HEK293 (cell line): Measurements from ENCODE around the gene SHMT2.

Experiments used
- CTCF ChIA-PET: fragments of 350-600 bp; formaldehyde crosslinking; extraction: SDS; loops from one replicate; lab custom pipeline; 2021; ENCODE audit warnings: antibody characterized with exemption; lab: Yijun Ruan, JAX
- POLR2A ChIA-PET: fragments of 300-600 bp; formaldehyde crosslinking; extraction: SDS; loops from one replicate; lab custom pipeline; 2020; ENCODE audit warnings: antibody characterized with exemption, inconsistent platforms; lab: Yijun Ruan, JAX
- H3K27ac ChIP-seq: fragments of 200-500 bp; sonication (Bioruptor generic); 2 replicates; pipeline ENCODE4 v1.5.1; 2014; ENCODE audit warnings: low read depth, low read length, control low read depth, inconsistent platforms; ENCODE audit errors: extremely low read depth
- H3K36me3 ChIP-seq, 2 experiments: fragments of 200-500 bp in 1 of 2; sonication (Bioruptor generic) in 1 of 2; 1 replicate in 1 of 2; 2 replicates in 1 of 2; pipeline ENCODE4 v1.5.1; 2014 to 2017; ENCODE audit warnings: inconsistent platforms in 2 of 2, low read length in 2 of 2; ENCODE audit not compliant: control insufficient read depth in 2 of 2, insufficient read depth in 1 of 2
- H3K4me1 ChIP-seq: fragments of 200-500 bp; sonication (Bioruptor generic); 2 replicates; pipeline ENCODE4 v1.5.1; 2014; ENCODE audit warnings: mild to moderate bottlenecking, low read length, inconsistent platforms; ENCODE audit not compliant: control insufficient read depth, insufficient read depth
- H3K4me3 ChIP-seq: 2 replicates; pipeline ENCODE4 v1.5.1; 2011; ENCODE audit warnings: low read depth, mild to moderate bottlenecking, control low read depth, low read length, moderate library complexity
- H3K9me3 ChIP-seq: fragments of 200-500 bp; sonication (Bioruptor generic); 2 replicates; pipeline ENCODE4 v1.5.1; 2014; ENCODE audit warnings: low read depth, low read length, inconsistent platforms; ENCODE audit not compliant: control insufficient read depth, insufficient read depth
- YY2 ChIP-seq: fragments of 450-650 bp; formaldehyde crosslinking; IDR thresholded peaks from 2 replicates; pipeline ENCODE4 v1.5.1; 2016; ENCODE audit warnings: missing biosample characterization, missing genetic modification characterization
- ZBTB1 ChIP-seq: fragments of 450-650 bp; formaldehyde crosslinking; IDR thresholded peaks from 2 replicates; pipeline ENCODE4 v1.5.1; 2016; ENCODE audit warnings: missing biosample characterization, missing genetic modification characterization
- ZNF366 ChIP-seq: fragments of 450-650 bp; formaldehyde crosslinking; conservative IDR thresholded peaks from 2 replicates; pipeline ENCODE4 v1.5.1; 2016; ENCODE audit warnings: missing biosample characterization, missing genetic modification characterization
- ZNF48 ChIP-seq: fragments of 450-650 bp; formaldehyde crosslinking; IDR thresholded peaks from 2 replicates; pipeline ENCODE4 v1.5.1; 2016; ENCODE audit warnings: missing biosample characterization, missing genetic modification characterization
- ZNF514 ChIP-seq: fragments of 450-650 bp; formaldehyde crosslinking; IDR thresholded peaks from 2 replicates; pipeline ENCODE4 v1.5.1; 2016; ENCODE audit warnings: missing biosample characterization, missing genetic modification characterization
- ZNF521 ChIP-seq: fragments of 450-650 bp; formaldehyde crosslinking; IDR thresholded peaks from 2 replicates; pipeline ENCODE4 v1.5.1; 2017; ENCODE audit warnings: missing biosample characterization, mild to moderate bottlenecking, missing genetic modification characterization
- ZNF660 ChIP-seq: fragments of 450-650 bp; IDR thresholded peaks from 2 replicates; pipeline ENCODE4 v1.5.1; 2018; ENCODE audit warnings: missing biosample characterization, mild to moderate bottlenecking, missing genetic modification characterization
- ZNF76 ChIP-seq: fragments of 450-650 bp; formaldehyde crosslinking; IDR thresholded peaks from 2 replicates; pipeline ENCODE4; 2016; ENCODE audit warnings: low read depth, missing biosample characterization, missing genetic modification characterization, borderline replicate concordance
- ZNF776 ChIP-seq: fragments of 450-650 bp; formaldehyde crosslinking; IDR thresholded peaks from 2 replicates; pipeline ENCODE4 v1.5.0; 2017; ENCODE audit warnings: missing biosample characterization, missing genetic modification characterization, borderline replicate concordance
- ZNF792 ChIP-seq: fragments of 450-650 bp; formaldehyde crosslinking; IDR thresholded peaks from 2 replicates; pipeline ENCODE4 v1.5.1; 2016; ENCODE audit warnings: missing biosample characterization, missing genetic modification characterization
- ZXDB ChIP-seq: fragments of 450-650 bp; formaldehyde crosslinking; IDR thresholded peaks from 2 replicates; pipeline ENCODE4 v1.5.1; 2016; ENCODE audit warnings: missing biosample characterization, missing genetic modification characterization
- TF ChIP-seq, protein P1 (sequence below): fragments of 450-650 bp; formaldehyde crosslinking; IDR thresholded peaks from 2 replicates; pipeline ENCODE4 v1.5.1; 2016; ENCODE audit warnings: missing biosample characterization, missing genetic modification characterization
- TF ChIP-seq, protein P2 (sequence below): fragments of 450-650 bp; formaldehyde crosslinking; IDR thresholded peaks from 2 replicates; pipeline ENCODE4 v1.5.1; 2016; ENCODE audit warnings: missing biosample characterization, missing genetic modification characterization
- TF ChIP-seq, protein P3 (sequence below): fragments of 450-650 bp; formaldehyde crosslinking; IDR thresholded peaks from 2 replicates; pipeline ENCODE4 v1.5.1; 2016; ENCODE audit warnings: missing biosample characterization, missing genetic modification characterization, borderline replicate concordance
- TF ChIP-seq, protein P4 (sequence below): fragments of 450-650 bp; formaldehyde crosslinking; IDR thresholded peaks from 2 replicates; pipeline ENCODE4 v1.5.1; 2016; ENCODE audit warnings: missing biosample characterization, missing genetic modification characterization

SHMT2 gene

DNA sequence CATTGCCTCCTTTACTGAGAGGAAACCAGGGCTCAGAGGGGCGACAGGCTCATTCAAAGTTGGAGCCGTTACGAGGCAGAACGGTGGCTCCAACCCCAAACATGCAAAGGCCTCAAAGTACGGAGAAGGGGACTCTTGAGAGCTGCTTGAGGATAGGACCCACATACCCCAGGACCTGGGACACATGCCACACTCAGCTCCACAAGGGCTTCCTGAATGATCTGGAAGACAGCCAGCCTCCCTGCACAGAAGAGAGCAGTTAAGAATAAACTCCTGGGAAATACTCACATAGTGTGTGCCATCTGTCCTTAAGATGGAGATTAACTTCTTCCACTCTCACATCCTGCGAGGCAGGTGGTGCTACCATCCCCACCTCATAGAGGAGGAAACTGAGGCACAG lies 39.5 kb upstream of the SHMT2 start:
- TF ChIP-seq, protein P1, sequence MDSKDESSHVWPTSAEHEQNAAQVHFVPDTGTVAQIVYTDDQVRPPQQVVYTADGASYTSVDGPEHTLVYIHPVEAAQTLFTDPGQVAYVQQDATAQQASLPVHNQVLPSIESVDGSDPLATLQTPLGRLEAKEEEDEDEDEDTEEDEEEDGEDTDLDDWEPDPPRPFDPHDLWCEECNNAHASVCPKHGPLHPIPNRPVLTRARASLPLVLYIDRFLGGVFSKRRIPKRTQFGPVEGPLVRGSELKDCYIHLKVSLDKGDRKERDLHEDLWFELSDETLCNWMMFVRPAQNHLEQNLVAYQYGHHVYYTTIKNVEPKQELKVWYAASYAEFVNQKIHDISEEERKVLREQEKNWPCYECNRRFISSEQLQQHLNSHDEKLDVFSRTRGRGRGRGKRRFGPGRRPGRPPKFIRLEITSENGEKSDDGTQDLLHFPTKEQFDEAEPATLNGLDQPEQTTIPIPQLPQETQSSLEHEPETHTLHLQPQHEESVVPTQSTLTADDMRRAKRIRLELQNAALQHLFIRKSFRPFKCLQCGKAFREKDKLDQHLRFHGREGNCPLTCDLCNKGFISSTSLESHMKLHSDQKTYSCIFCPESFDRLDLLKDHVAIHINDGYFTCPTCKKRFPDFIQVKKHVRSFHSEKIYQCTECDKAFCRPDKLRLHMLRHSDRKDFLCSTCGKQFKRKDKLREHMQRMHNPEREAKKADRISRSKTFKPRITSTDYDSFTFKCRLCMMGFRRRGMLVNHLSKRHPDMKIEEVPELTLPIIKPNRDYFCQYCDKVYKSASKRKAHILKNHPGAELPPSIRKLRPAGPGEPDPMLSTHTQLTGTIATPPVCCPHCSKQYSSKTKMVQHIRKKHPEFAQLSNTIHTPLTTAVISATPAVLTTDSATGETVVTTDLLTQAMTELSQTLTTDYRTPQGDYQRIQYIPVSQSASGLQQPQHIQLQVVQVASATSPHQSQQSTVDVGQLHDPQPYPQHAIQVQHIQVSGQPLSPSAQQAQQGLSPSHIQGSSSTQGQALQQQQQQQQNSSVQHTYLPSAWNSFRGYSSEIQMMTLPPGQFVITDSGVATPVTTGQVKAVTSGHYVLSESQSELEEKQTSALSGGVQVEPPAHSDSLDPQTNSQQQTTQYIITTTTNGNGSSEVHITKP (tag by site-specific recombination): no peak
- TF ChIP-seq ZNF514 (no peak), YY2 (tag by site-specific recombination) (no peak), ZNF521 (no peak), ZNF76 (no peak), ZNF366 (tag by site-specific recombination) (no peak), ZNF776 (tag by site-specific recombination) (no peak), ZBTB1 (no peak), ZNF660 (no peak), ZNF48 (tag by site-specific recombination) (no peak), ZNF792 (tag by site-specific recombination) (no peak)
- TF ChIP-seq, protein P2, sequence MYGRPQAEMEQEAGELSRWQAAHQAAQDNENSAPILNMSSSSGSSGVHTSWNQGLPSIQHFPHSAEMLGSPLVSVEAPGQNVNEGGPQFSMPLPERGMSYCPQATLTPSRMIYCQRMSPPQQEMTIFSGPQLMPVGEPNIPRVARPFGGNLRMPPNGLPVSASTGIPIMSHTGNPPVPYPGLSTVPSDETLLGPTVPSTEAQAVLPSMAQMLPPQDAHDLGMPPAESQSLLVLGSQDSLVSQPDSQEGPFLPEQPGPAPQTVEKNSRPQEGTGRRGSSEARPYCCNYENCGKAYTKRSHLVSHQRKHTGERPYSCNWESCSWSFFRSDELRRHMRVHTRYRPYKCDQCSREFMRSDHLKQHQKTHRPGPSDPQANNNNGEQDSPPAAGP (tag by site-specific recombination): no peak
- TF ChIP-seq, protein P3, sequence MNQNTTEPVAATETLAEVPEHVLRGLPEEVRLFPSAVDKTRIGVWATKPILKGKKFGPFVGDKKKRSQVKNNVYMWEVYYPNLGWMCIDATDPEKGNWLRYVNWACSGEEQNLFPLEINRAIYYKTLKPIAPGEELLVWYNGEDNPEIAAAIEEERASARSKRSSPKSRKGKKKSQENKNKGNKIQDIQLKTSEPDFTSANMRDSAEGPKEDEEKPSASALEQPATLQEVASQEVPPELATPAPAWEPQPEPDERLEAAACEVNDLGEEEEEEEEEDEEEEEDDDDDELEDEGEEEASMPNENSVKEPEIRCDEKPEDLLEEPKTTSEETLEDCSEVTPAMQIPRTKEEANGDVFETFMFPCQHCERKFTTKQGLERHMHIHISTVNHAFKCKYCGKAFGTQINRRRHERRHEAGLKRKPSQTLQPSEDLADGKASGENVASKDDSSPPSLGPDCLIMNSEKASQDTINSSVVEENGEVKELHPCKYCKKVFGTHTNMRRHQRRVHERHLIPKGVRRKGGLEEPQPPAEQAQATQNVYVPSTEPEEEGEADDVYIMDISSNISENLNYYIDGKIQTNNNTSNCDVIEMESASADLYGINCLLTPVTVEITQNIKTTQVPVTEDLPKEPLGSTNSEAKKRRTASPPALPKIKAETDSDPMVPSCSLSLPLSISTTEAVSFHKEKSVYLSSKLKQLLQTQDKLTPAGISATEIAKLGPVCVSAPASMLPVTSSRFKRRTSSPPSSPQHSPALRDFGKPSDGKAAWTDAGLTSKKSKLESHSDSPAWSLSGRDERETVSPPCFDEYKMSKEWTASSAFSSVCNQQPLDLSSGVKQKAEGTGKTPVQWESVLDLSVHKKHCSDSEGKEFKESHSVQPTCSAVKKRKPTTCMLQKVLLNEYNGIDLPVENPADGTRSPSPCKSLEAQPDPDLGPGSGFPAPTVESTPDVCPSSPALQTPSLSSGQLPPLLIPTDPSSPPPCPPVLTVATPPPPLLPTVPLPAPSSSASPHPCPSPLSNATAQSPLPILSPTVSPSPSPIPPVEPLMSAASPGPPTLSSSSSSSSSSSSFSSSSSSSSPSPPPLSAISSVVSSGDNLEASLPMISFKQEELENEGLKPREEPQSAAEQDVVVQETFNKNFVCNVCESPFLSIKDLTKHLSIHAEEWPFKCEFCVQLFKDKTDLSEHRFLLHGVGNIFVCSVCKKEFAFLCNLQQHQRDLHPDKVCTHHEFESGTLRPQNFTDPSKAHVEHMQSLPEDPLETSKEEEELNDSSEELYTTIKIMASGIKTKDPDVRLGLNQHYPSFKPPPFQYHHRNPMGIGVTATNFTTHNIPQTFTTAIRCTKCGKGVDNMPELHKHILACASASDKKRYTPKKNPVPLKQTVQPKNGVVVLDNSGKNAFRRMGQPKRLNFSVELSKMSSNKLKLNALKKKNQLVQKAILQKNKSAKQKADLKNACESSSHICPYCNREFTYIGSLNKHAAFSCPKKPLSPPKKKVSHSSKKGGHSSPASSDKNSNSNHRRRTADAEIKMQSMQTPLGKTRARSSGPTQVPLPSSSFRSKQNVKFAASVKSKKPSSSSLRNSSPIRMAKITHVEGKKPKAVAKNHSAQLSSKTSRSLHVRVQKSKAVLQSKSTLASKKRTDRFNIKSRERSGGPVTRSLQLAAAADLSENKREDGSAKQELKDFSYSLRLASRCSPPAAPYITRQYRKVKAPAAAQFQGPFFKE (tag by site-specific recombination): no peak
- Histone ChIP-seq H3K36me3 (peaks cover 9 to 100% of the 10 kb centered on the region in 2 experiments; a peak in 2 of 3 replicates), H3K27ac (no peak overlapping the region), H3K9me3 (no peaks in the 10 kb centered on the region), H3K4me1 (no peaks in the 10 kb centered on the region), H3K4me3 (no peak overlapping the region)
- ChIA-PET POLR2A (no interaction called here), CTCF (interaction anchor here (0.6 to 10.4 kb wide), 3 partner anchors 18 to 182 kb away, joined by 3 to 120 read pairs (median 3); no protein-coding TSS in a partner anchor)

DNA sequence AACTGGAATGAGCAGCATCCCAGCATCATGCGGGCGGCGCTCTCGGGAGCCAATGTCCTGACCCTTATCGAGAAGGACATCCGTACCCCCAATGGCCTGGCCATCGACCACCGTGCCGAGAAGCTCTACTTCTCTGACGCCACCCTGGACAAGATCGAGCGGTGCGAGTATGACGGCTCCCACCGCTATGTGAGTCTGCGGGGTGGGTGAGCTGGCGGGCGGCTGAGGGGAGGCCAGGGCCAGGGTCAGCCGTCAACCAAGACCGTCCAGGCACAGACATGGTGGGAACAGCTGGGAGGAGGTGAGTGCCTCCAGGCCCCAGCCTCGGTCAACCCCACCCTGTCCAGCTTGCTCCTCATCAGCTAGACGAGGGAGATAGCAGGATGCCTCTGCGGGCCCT lies 38.7 kb upstream of the SHMT2 start:
- H3K36me3 ChIP-seq: peaks cover 9 to 100% of the 10 kb centered on the region in 2 experiments; a peak in 2 of 3 replicates
- ChIA-PET CTCF (interaction anchor here (0.5 to 1.3 kb wide), 3 partner anchors 52 to 78 kb away, joined by 3 to 6 read pairs (median 3); no protein-coding TSS in a partner anchor), POLR2A (no interaction called here)
- H3K9me3 ChIP-seq: no peaks in the 10 kb centered on the region
- H3K4me1 ChIP-seq: no peaks in the 10 kb centered on the region
- no peak overlapping the region for H3K27ac ChIP-seq
- no peak for TF ChIP-seq ZNF521
- no peak for TF ChIP-seq ZXDB
- TF ChIP-seq, protein P4, sequence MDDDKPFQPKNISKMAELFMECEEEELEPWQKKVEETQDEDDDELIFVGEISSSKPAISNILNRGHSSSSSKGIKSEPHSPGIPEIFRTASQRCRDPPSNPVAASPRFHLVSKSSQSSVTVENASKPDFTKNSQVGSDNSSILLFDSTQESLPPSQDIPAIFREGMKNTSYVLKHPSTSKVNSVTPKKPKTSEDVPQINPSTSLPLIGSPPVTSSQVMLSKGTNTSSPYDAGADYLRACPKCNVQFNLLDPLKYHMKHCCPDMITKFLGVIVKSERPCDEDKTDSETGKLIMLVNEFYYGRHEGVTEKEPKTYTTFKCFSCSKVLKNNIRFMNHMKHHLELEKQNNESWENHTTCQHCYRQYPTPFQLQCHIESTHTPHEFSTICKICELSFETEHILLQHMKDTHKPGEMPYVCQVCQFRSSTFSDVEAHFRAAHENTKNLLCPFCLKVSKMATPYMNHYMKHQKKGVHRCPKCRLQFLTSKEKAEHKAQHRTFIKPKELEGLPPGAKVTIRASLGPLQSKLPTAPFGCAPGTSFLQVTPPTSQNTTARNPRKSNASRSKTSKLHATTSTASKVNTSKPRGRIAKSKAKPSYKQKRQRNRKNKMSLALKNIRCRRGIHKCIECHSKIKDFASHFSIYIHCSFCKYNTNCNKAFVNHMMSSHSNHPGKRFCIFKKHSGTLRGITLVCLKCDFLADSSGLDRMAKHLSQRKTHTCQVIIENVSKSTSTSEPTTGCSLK (tag by site-specific recombination): no peak
- no peak overlapping the region for H3K4me3 ChIP-seq
